Astrocyte (in vitro differentiated cells and primary cell): ENCODE measurements around the gene ERLIN1. TPM values are rescaled to one million over a fixed set of nuclear protein-coding genes. Genes with fewer than 3 reads are reported as not detected.

Experiments
- DNase-seq: peaks from one replicate; pipeline ENCODE4 v3.0.0-alpha.2; 2010; ENCODE audit warnings: low read depth
- FAIRE-seq: peaks from 2 replicates; lab custom pipeline; 2011; peaks lifted over from hg19 to GRCh38; lab: Jason Lieb, UNC
- H2AFZ ChIP-seq: 2 replicates; pipeline ENCODE4 v1.6.0; 2012; ENCODE audit warnings: low read depth, low read length, inconsistent platforms
- H3K27ac ChIP-seq: 2 replicates; pipeline ENCODE4 v1.5.1; 2011; ENCODE audit warnings: low read depth, low read length, inconsistent platforms
- H3K27me3 ChIP-seq: 2 replicates; pipeline ENCODE4 v1.6.0; 2011; ENCODE audit warnings: low read length, inconsistent platforms; ENCODE audit not compliant: insufficient read depth
- H3K36me3 ChIP-seq: 2 replicates; pipeline ENCODE4 v1.5.1; 2011; ENCODE audit warnings: low read length, inconsistent platforms; ENCODE audit not compliant: insufficient read depth
- H3K4me1 ChIP-seq: 2 replicates; pipeline ENCODE4 v1.5.1; 2011; ENCODE audit warnings: low read length, inconsistent platforms; ENCODE audit not compliant: insufficient read depth
- H3K4me2 ChIP-seq: 2 replicates; pipeline ENCODE4 v1.6.0; 2012; ENCODE audit warnings: low read length, inconsistent platforms
- H3K4me3 ChIP-seq: 2 replicates; pipeline ENCODE4 v1.5.1; 2011; ENCODE audit warnings: low read depth, mild to moderate bottlenecking, low read length, inconsistent platforms; ENCODE audit not compliant: insufficient read depth
- H3K79me2 ChIP-seq: 2 replicates; pipeline ENCODE4 v1.6.0; 2012; ENCODE audit warnings: mild to moderate bottlenecking, low read length, inconsistent platforms; ENCODE audit not compliant: insufficient read depth
- H3K9ac ChIP-seq: 2 replicates; pipeline ENCODE4 v1.6.0; 2012; ENCODE audit warnings: mild to moderate bottlenecking, low read length, inconsistent platforms
- H3K9me3 ChIP-seq: 2 replicates; pipeline ENCODE4 v1.5.1; 2012; ENCODE audit warnings: low read depth, mild to moderate bottlenecking, low read length, inconsistent platforms; ENCODE audit not compliant: insufficient read depth
- H4K20me1 ChIP-seq: 2 replicates; pipeline ENCODE4 v1.6.0; 2012; ENCODE audit warnings: low read length, inconsistent platforms; ENCODE audit not compliant: insufficient read depth
- H3K27ac Mint-ChIP-seq: one replicate; pipeline ENCODE4 v1.8.0; 2021; ENCODE audit warnings: mild to moderate bottlenecking, mixed read lengths; ENCODE audit not compliant: unreplicated experiment
- H3K27me3 Mint-ChIP-seq: one replicate; pipeline ENCODE4 v1.8.0; 2021; ENCODE audit warnings: low read depth, mixed read lengths; ENCODE audit not compliant: unreplicated experiment
- H3K36me3 Mint-ChIP-seq: one replicate; pipeline ENCODE4 v1.8.0; 2021; ENCODE audit warnings: low read depth, mixed read lengths; ENCODE audit not compliant: unreplicated experiment
- H3K4me1 Mint-ChIP-seq: one replicate; pipeline ENCODE4 v1.8.0; 2021; ENCODE audit warnings: low read depth, mixed read lengths; ENCODE audit not compliant: unreplicated experiment
- H3K4me3 Mint-ChIP-seq: one replicate; pipeline ENCODE4 v1.8.0; 2021; ENCODE audit warnings: mild to moderate bottlenecking, moderate library complexity, mixed read lengths; ENCODE audit not compliant: unreplicated experiment
- H3K9me3 Mint-ChIP-seq: one replicate; pipeline ENCODE4 v1.8.0; 2021; ENCODE audit warnings: mild to moderate bottlenecking, mixed read lengths; ENCODE audit not compliant: unreplicated experiment
- EZH2 ChIP-seq: IDR thresholded peaks from 2 replicates; pipeline ENCODE4 v1.6.1; 2012; ENCODE audit warnings: mild to moderate bottlenecking, low read length, inconsistent platforms; ENCODE audit not compliant: insufficient read depth
- total RNA-seq: library from RNA; stranded (reverse); gene quantifications from 2 replicates; pipeline ENCODE4 v1.2.1, GENCODE V29; 2021
- TF ChIP-seq, protein P1 (sequence below): IDR thresholded peaks from 2 replicates; pipeline ENCODE4 v1.5.1; 2011; ENCODE audit warnings: low read depth, mild to moderate bottlenecking, inconsistent platforms, low read length, moderate library complexity; ENCODE audit not compliant: insufficient read depth

Gene ERLIN1
- total RNA-seq, 1 donor from 2014 or later = 22.7 TPM

- Histone ChIP-seq H3K4me1 (no peaks in the 10 kb centered on the region), H3K9me3 (no peaks in the 10 kb centered on the region), H3K36me3 (no peaks in the 10 kb centered on the region), H3K4me3 (no peak overlapping the region), H3K9ac (no peak overlapping the region), H3K27ac (no peak overlapping the region), H3K4me2 (no peak overlapping the region), H4K20me1 (no peaks in the 10 kb centered on the region), H3K79me2 (no peaks in the 10 kb centered on the region), H3K27me3 (peaks cover 7% of the 10 kb centered on the region), H2AFZ (no peak overlapping the region)
- no peak overlapping the region for H3K4me3 Mint-ChIP-seq
- TF ChIP-seq, protein P1, sequence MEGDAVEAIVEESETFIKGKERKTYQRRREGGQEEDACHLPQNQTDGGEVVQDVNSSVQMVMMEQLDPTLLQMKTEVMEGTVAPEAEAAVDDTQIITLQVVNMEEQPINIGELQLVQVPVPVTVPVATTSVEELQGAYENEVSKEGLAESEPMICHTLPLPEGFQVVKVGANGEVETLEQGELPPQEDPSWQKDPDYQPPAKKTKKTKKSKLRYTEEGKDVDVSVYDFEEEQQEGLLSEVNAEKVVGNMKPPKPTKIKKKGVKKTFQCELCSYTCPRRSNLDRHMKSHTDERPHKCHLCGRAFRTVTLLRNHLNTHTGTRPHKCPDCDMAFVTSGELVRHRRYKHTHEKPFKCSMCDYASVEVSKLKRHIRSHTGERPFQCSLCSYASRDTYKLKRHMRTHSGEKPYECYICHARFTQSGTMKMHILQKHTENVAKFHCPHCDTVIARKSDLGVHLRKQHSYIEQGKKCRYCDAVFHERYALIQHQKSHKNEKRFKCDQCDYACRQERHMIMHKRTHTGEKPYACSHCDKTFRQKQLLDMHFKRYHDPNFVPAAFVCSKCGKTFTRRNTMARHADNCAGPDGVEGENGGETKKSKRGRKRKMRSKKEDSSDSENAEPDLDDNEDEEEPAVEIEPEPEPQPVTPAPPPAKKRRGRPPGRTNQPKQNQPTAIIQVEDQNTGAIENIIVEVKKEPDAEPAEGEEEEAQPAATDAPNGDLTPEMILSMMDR = no peak
- TF ChIP-seq EZH2 = no peak
- DNase-seq (no peak), FAIRE-seq (no peak)
- H3K36me3 Mint-ChIP-seq = peaks cover 1% of the 10 kb centered on the region
- no peak overlapping the region for H3K27ac Mint-ChIP-seq
- no peaks in the 10 kb centered on the region for H3K4me1 Mint-ChIP-seq
- H3K27me3 Mint-ChIP-seq = peaks cover 5% of the 10 kb centered on the region
- peaks cover 1% of the 10 kb centered on the region for H3K9me3 Mint-ChIP-seq
Measured at GRCh38 chr10:100140070-100140469, 45.8 kb downstream of the ERLIN1 start.

GRCh38 chr10:100138921-100139496 lies 46.8 kb downstream of the ERLIN1 start:
- Mint-ChIP-seq H3K27me3 (peaks cover 5% of the 10 kb centered on the region), H3K4me1 (no peaks in the 10 kb centered on the region), H3K36me3 (peaks cover 1% of the 10 kb centered on the region), H3K9me3 (peaks cover 7% of the 10 kb centered on the region), H3K4me3 (no peak overlapping the region), H3K27ac (no peak overlapping the region)
- TF ChIP-seq, protein P1 = no peak
- TF ChIP-seq EZH2 = no peak
- Histone ChIP-seq H3K9ac (no peak overlapping the region), H3K4me1 (no peaks in the 10 kb centered on the region), H3K79me2 (no peaks in the 10 kb centered on the region), H3K9me3 (peaks cover 3% of the 10 kb centered on the region), H3K4me2 (no peak overlapping the region), H3K27me3 (peaks cover 9% of the 10 kb centered on the region), H3K36me3 (no peaks in the 10 kb centered on the region), H2AFZ (no peak overlapping the region), H4K20me1 (no peaks in the 10 kb centered on the region), H3K27ac (no peak overlapping the region), H3K4me3 (no peak overlapping the region)
- FAIRE-seq = no peak
- no peak for DNase-seq

GRCh38 chr10:100135486-100135885 lies 50.3 kb downstream of the ERLIN1 start:
- FAIRE-seq (no peak), DNase-seq (no peak)
- Histone ChIP-seq H3K4me1 (no peaks in the 10 kb centered on the region), H3K4me3 (no peak overlapping the region), H3K9me3 (peaks cover 3% of the 10 kb centered on the region), H3K36me3 (no peaks in the 10 kb centered on the region), H3K4me2 (no peak overlapping the region), H3K9ac (no peak overlapping the region), H3K27me3 (peaks cover 9% of the 10 kb centered on the region), H2AFZ (no peak overlapping the region), H4K20me1 (no peaks in the 10 kb centered on the region), H3K79me2 (no peaks in the 10 kb centered on the region), H3K27ac (no peak overlapping the region)
- Mint-ChIP-seq H3K27ac (no peak overlapping the region), H3K4me1 (no peaks in the 10 kb centered on the region), H3K27me3 (peaks cover 5% of the 10 kb centered on the region), H3K36me3 (peaks cover 1% of the 10 kb centered on the region), H3K4me3 (no peak overlapping the region), H3K9me3 (peaks cover 10% of the 10 kb centered on the region)
- TF ChIP-seq EZH2 = no peak
- TF ChIP-seq, protein P1 = no peak
